Effector CD4-positive, alpha-beta T cell (primary cell): ENCODE data around the gene GOLGA8N.
"Not testable (repeated sequence)": the region's sequence is repeated elsewhere in the genome, so short reads cannot be mapped to it uniquely, and the experiment has no call there.

Experiments
- DNase-seq: peaks from one replicate; pipeline ENCODE4 v3.0.0-alpha.2; 2020
- total RNA-seq: gene quantifications from one replicate; lab custom pipeline; 2026; lab: John Stamatoyannopoulos, UW

Gene GOLGA8N
- total RNA-seq: 2.3 reads per million, percentile 5 among the genes with 10 or more reads in this experiment

DNA sequence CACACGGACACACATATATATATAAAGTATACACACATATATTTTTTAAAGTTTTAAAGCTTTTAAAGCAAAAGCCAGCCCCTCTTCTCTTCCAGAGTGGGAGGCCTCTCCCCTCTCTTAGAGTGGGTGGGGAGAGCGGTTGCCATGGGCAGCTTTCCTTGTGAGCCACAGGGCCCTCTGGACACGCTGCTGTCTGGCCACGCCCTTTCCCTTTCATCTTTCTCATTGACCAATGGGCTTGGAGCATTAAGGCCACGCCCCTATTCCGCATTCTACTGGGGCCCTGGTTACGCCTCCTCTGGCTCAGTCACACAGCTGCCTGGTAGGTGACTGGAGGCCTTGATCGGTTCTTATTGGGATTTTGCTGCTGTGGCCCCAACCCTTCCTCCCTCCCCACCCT lies at the start of gene GOLGA8N:
TSS of gene GOLGA8N (plus strand) at position 306 of the 400 bp plus-strand sequence.
- DNase-seq: not testable (repeated sequence)

DNA sequence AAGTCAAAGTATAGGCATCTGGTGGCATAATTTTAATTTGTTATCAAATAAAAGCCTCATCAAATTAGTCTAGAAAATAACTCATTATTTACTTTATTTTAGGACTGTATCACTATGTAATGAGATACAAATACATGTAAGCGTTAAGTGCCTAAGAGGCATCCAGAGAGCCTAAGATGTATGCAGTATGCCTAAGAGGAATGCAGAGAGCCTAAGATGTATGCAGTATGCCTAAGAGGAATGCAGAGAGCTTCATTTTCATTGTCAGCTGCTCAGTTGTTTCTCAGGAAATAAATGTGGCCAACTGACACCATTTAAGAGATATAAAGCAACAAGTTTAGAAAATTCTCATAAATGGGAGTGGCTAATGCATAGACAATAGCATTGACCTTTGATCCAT lies 49.8 kb upstream of the GOLGA8N start:
- DNase-seq: not testable (repeated sequence)

DNA sequence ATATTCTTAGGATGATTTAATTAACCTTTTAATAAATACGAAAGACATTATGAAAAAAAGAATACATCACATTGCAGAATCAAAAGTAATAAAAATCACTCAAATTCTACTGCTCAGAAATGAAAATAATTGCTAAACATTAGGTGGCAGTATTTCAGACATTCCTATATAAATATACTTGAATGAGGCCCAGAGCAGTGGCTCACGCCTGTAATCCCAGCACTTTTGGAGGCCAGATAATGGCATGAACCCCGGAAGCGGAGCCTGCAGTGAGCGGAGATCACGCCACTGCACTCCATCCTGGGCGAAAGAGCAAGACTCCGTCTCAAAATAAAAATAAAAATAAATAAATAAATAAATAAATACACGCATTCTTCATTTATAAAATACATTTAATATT lies 48.1 kb upstream of the GOLGA8N start:
- not testable (repeated sequence) for DNase-seq

DNA sequence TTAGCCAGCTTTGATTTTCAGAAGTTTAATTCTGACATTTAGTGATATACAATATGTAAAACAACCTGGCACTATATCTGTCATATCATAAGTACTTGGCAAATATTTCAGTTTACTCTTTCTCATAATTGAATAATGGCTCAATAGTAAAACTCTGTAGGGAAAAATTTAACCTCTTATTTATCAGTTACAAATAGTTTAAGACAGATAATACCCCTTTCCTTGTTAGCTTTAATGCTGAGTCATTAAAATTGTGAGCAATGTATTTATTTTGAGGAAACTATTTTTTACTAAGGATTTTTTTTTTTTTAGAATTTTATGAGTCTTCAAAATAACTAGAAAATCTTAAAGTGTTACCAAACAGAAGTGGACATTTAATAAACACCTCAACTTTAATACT lies 38.7 kb upstream of the GOLGA8N start:
- DNase-seq: not testable (repeated sequence)

DNA sequence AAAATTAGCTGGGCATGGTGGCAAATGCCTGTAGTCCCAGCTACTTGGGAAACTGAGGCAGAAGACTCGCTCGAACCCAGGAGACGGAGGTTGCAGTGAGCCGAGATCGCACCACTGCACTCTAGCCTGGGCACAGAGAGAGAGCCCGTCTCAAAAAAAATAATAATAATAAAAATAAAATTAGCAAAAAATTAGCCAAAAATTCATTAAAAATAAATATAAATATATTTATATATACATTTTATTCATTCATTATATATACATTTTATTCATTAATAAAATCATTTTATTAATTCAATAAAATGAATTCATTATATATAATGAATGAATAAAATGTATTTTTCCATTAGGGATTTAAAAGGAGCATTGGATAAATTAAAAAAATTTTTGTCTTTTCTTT lies 31.1 kb upstream of the GOLGA8N start:
- not testable (repeated sequence) for DNase-seq

DNA sequence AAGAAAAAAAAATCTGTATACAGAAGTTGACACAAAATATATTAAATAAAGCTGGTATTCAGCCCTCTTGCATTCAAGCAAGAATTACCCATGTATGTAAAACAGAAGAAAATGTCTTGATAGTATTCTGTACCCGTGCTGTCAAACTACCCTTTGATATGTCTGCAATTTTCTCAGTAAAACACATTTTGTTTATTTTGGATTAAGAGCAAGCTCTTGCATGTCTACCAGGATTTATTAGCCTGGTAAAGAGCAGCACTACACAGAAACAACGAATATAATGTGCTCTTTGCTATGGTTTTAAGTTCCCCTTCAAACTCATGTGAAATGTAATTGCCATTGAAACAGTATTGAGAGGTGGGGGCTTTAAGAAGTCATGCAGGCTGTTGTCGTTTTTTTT lies 24.3 kb upstream of the GOLGA8N start:
- not testable (repeated sequence) for DNase-seq

DNA sequence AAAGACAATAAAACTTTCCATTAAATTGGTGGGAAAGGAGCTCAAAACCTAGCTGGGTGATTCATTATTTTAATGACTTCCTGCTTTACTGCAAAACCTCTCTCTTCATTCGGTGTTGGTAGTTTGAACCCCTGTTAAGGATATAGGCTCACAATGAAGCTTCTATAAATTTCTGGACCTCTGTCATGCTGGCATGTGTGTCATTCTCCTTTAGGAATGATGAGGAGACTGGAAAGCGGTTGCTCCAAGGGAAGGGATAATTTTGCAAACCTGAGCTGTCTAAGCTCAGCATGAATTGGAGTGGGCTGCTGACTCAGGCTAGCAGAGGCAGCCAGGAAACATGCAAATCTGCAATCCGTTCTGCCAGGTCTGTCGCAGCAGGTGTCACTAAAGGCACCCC lies 14.8 kb upstream of the GOLGA8N start:
- DNase-seq: not testable (repeated sequence)

DNA sequence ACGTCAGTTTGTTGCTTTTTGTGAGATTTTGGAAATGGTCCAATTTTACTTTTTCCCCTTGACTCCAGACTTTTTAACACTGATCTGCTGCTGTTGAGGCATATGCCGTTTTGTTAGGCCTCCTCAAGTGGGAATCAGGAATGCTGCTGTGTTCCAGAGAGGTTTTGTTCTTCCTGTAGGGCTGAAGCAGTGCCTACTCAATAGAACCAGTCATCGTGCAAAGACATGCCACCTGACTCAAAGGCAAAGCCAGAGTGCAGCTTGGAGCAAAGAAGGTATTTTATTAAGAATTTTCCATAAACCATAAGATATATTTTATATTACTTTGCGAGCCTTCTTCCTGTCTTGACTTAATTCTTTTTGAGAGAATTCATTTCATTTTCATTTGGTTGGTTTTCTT lies 7.4 kb upstream of the GOLGA8N start:
- not testable (repeated sequence) for DNase-seq

DNA sequence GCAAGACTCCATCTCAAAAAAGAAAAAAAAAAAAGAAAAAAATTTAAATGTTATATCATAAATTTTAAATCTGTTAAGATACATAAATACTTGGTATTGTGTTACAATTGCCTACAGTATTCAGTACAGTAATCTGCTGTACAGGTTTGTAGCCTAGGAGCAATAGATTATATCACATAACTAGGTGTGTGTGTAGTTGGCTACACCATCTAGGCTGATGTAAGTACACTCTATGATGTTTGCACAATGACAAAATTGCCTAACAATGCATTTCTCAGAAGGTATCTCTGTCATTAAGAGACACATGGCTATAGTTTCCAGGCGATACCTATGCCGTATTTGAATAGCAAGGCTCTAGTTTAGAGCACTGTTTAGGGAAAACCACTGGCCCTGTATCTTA lies 16.3 kb downstream of the GOLGA8N start:
- DNase-seq: not testable (repeated sequence)

DNA sequence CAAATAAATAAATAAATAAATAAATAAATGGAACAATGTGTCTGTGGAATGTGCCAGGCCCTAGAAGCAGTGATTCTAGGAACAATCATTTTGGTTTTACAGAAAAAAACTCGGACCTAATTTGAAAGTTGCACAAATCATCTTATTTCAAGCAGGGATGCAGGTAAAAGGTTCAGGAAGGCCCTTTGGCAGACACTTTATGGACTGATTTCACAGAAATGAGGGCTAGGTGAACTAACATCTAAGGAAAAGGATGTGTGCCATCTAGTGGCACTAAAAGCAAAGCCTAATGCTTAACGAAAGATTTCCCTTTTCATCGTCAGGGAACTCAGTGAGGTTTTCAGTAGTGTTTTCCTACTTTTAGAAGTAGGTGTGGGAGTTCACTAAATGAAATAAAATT lies 17.5 kb downstream of the GOLGA8N start:
- DNase-seq: not testable (repeated sequence)

DNA sequence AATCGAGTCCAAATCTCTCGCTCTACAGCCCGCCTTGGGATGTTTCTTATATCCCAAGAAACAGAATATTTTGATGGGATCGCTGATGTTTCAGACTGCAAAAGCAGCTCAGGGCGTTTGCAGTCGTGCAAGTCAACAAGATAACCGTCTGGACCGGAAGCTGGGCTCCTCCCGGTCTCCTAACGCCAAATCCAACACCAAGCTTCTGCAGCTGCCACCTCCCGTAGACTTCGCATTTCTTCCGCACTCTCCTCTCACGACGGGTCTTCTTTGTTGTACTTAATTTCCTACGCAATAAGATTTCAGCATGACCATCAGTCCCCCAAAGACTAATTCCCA lies 21.4 kb downstream of the GOLGA8N start:
- not testable (repeated sequence) for DNase-seq

DNA sequence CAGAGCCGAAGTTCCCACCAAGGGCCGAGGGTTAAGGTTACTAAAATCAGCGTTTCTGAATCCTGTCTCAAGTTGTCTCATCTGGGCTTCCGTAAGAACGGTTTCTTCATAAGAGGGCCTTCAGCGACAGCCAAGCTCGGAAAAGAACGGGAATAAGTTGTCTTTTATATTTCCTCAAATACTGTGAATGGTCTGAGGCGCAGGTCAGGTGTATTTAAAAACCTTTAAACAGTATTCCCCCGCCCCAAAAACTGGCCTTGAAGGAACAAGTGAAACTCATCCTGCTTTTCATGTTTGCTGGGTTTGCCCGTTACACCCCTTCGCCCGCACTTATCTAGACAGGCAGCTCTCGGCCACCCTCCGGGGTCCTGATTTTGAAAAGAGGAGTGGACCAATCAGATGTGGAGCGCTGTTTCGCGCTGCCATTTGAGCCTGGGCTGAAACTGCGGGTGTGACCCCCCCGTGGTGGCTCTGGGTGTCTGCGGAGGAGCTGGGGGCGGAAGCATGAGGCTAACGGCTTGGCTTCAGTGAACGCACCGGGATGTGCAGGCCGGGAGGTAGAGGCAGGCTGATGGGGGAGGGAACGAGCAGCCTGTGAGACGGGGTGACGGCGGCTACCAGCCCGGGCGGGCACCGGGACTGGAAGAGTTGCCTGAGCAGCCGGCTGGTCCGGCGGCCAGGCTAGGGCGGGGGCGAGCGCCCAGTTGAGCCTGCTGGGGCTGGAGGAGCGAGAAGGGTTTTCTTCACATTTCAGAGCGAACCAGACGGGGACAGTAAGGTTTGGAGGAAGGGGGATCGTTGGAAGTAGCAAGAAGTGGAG lies 22.0 kb downstream of the GOLGA8N start, which contains the start of gene ARHGAP11A:
TSS of gene ARHGAP11A (plus strand) at position 454 of the 820 bp plus-strand sequence. CDS start 708 bp downstream, outside the sequence.
- peak; percentile 78 for DNase-seq

DNA sequence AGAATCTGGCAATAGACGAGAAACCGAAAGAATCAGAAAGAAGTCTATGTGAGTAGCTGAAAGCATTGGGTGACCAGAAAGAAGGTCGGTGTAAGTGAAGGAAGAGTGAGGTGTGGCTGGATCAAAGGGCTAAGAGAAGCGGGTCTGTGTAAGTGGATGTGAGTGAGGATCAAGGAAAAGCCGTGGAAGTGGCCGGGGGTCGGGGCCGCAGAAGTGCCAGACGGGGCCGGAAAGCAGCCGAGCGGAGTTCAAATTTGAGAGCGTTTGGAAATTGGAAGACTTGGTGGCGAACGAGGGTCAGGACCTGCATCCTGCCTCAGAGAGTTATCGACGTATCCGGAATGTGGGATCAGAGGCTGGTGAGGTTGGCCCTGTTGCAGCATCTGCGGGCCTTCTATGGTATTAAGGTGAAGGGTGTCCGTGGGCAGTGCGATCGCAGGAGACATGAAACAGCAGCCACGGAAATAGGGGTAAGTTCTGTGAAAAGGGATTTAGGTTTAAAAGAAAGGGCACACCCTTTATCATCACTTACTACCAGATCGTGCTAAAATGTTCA lies 22.7 kb downstream of the GOLGA8N start:
- not testable (repeated sequence) for DNase-seq

DNA sequence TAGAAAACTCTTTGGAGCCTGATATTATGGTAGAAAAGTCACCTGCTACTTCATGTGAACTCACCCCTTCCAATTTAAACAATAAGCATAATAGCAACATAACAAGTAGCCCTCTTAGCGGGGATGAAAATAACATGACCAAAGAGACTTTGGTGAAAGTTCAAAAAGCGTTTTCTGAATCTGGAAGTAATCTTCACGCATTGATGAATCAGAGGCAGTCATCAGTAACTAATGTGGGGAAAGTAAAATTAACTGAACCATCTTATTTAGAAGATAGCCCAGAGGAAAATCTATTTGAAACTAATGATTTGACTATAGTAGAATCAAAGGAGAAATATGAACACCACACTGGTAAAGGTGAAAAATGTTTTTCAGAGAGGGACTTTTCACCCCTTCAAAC lies 43.2 kb downstream of the GOLGA8N start:
- DNase-seq: no peak

DNA sequence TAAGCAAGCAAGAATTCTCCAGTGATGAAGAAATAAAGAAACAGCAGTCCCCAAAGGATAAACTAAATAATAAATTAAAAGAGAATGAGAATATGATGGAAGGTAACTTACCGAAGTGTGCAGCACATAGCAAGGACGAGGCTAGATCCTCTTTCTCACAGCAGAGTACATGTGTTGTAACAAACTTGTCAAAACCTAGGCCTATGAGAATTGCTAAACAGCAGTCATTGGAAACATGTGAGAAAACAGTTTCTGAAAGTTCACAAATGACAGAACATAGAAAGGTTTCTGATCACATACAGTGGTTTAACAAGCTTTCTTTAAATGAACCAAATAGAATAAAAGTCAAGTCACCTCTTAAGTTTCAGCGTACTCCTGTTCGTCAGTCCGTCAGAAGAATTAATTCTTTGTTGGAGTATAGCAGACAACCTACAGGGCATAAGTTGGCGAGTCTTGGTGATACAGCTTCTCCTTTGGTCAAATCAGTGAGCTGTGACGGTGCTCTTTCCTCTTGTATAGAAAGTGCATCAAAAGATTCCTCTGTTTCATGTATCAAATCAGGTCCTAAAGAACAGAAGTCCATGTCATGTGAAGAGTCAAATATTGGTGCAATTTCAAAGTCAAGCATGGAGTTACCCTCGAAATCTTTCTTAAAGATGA lies 43.8 kb downstream of the GOLGA8N start:
- DNase-seq: no peak

DNA sequence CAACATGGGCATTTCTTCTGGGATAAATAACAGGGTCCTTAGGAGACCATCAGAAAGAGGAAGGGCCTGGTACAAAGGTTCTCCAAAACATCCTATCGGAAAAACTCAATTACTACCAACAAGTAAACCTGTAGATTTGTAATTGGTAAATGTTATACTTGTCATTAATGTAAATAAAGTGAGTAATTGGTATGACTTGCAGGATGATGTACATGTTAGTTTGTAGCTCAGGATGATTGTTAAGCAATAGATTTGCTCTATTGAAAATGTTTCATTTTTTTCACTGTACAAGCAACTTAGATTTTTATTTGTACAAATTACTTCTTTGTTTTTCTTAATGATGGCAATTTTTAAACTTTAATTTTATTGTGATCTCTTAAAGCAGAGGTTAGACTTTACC lies 44.4 kb downstream of the GOLGA8N start:
- no peak for DNase-seq

DNA sequence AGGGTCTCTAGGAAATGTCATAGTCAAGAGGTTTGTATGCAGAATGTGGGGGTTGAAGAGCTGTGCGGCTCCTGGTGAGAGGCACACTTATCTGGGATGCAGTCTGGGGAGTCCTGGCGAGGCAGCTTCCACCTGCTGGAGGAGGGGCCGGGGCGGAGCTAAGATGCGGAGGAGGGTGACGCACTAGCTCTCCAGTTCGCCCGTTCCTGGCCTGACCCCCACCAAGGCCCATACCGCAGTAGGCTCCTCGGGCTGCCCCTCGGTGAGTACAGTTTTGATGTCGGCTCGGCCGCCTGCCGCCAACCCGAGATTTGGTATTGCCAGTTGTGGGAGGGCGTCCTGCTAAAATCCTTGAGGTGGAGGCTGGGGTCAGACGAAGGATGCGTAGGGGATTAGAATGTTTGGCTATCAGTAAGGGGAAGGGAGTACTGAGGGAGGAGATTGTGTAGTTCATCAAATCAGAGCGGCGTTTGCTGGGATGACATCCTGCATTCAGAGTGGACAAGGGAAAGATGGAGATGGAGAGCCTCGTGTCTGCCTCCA lies 48.3 kb downstream of the GOLGA8N start, which contains the start of gene SCG5:
TSS of gene SCG5 (plus strand) at position 194 of the 543 bp plus-strand sequence. CDS start 1,883 bp downstream, outside the sequence.
- no peak for DNase-seq

DNA sequence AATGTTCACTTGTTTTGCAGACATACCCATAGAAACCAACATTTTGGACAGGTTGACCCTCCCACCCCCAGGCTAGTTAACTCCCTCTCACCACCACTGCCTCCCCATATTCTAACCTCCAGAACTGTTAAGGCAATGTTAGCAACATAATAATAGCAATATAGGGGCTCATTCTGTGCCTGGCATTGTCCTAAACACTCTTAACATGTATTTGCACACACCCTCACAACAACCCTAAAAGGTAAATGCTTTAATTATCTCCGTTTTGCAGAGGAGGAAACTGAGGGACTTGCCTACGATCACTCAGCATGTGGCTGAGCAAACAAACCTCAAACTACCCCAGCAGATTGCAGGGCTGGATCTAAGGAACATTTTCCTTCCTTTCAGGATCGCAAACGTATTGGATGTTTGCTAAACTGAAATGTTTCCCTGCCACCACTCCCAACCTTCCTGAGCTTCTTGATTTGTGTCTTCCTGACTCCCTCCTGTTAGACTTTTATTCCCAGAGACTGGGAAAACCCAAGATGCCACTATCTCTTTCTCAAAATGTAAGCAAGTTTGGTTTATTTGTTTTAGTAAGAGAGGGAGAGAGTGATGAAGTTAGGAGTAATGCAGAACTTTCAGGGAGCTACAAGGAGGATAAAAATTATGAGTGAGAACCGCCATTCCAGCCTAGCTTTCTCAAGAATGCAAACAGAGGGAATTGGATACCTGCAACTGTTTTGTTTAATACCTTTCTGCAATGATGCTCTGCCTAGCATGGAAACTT lies 49.6 kb downstream of the GOLGA8N start:
- DNase-seq: no peak

DNA sequence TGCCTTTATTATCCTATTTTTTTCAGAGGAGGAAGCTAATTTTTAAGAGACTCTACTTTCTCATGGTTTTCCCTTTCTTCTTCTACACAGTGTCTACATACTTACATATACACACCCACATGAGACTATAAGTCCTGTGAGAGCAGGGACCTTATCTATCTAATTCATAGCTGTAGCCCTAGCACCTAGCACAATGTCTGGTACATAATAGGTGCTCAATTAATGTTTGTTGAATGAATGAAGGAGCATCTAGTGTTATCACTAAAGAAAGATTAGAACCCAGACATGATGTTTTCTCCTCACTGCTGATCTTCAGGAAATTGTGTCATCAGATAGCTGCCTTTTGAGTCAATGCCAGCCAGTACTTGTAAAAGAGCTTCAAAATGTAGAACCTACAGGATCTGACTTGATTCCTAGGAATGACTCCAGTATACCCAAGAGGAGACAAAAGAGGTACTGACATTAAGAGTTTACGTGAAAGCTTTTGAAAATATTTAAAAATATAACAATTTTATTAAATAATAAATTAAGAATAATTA lies 50.7 kb downstream of the GOLGA8N start:
- DNase-seq: no peak

DNA sequence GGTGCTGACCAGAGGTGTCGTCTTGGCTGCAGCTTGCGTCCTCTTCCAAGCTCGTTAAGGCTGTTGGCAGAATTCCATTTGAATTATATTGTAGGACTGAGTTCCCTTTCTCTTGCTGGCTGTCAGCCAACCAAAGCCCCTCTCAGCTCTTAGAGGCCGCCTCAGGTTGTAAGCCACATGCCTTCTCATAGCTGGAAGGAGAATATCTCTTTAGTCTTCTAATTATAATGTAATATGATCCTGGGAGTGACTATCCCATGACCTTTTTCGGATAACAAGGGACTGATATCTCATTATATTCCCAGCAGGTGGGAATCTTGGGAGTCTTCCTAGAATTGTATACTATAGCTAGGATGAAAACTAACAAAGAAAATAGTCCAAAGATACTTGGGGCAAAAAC lies 53.0 kb downstream of the GOLGA8N start:
- DNase-seq: no peak

DNA sequence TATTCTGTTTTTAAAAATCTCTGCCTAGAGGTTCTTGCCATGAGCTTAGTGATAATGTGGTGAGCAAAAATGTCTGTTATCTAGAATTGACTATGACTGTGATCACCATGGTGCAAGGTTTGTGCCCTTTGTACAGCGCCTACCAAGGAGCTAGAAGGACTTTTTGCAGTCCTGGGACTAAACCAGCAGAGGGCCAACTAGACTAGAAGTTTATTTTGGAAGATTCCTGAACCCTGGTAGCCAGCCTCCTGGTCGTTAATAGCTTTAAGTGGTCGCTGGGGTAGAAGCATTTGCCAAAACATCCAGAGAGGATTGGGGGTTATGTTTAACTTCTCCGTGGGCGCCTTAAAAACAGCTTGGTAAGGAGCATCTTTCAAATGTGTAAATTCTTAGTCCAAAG lies 56.1 kb downstream of the GOLGA8N start:
- DNase-seq: no peak

DNA sequence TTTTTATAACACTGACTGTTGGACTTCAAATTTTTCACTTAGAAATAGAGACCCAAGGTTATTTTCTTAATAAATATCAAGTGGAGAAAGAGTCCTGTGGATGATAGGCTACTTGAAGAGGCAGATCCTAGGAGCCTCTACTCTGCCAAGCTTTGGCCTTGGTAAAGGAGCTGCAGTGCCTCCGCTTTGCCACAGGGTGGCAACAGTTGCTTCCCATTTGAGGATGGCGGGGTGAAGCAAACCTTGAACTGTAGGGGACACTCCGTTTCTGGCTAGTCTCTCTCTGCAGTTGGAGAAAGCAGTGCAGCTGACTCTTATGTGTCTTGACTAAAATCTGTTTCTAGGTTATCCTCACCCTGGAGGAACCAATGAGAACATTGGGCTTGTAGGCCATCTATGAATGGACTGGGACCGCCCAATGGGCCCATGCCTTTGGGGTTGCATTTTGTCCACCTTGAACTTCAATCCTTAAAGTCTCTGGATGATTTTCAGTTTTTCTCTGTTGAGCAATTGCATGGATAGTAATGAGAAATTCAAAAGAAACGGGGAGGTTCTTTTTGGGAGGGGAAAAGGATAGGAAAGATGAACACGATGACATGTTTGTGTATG lies 58.1 kb downstream of the GOLGA8N start:
- peak; percentile 19 for DNase-seq
